GM21723 (cell line): ENCODE results near the gene CRYGD.
A peak's percentile ranks its signal among the peaks of the same experiment; 100 is the strongest.

Experiments
- ATAC-seq: cut with Tn5 transposase; IDR thresholded peaks from one replicate; pipeline ENCODE4 v1.9.1; 2021; ENCODE audit warnings: mild to moderate bottlenecking, moderate library complexity; ENCODE audit not compliant: unreplicated experiment

CRYGD gene

DNA sequence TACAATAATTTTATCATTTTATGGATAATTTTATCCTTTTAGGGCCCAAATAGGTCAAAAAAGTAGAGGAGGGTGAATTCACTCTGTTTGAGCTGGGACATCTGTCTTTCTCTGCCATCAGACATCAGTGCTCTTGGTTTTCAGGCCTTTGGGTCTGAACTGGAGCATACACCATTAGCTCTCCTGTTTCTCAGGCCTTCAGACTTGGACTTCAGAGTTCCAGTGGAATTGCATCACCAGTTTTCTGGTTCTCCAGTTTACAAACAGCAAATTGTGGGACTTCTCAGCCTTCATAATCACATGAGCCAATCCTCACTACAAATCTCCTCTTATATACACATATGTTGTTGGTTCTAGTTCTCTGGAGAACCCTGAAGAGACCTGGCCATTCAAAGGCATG is 33.9 kb downstream of the CRYGD start:
- ATAC-seq = no peak

DNA sequence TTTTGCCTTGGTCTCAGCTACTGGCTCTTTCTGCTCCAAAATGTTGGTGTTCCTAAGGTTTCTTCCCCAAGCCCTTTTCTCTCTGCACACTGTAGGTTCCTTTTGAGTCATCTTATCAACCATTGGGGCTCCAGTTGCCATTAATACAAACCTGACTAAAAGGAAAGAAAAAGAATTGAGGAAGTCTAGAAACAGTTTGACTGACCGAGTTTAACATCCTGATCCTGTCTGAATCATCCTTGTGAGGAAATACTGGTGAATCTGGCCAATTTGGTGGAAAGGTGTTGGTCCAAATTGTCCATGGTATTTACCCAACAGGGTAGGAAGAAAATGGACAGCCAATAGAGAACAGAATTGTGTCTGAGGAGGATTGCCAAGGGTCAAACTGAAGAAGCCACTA is 38.3 kb downstream of the CRYGD start:
- no peak for ATAC-seq

DNA sequence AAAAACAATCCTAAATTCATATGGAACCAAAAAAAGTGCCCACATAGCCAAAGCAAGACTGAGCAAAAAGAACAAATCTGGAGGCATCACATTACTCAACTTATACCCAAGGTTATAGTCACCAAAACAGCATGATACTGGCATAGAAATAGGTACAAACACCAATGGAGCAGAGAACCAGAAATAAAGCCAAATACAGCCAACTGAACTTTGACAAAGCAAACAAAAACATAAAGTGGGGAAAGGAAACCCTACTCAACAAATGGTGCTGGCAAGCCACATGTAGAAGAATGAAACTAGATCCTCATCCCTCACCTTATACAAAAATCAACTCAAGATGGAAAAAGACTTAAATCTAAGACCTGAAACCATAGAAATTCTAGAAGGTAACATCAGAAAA is 40.5 kb downstream of the CRYGD start:
- ATAC-seq = no peak

DNA sequence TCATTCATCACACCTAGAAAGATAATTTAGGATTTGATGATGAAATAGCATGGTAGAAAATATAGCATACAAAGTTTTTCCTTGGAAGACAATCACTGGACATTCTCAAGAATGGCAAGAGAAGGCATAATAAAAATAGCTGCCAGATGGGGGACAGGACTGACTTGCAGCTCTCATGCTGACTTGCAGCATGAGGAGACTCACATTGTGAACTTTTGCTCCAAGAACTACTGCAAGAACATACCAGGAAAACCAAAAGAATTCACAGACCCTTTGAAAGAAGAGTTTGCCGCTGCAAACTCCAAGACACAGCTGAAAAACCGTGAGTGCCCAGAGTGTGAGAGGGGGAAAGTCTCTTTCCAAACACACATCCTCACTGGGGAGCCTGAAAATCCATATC is 47.0 kb downstream of the CRYGD start:
- ATAC-seq = no peak

DNA sequence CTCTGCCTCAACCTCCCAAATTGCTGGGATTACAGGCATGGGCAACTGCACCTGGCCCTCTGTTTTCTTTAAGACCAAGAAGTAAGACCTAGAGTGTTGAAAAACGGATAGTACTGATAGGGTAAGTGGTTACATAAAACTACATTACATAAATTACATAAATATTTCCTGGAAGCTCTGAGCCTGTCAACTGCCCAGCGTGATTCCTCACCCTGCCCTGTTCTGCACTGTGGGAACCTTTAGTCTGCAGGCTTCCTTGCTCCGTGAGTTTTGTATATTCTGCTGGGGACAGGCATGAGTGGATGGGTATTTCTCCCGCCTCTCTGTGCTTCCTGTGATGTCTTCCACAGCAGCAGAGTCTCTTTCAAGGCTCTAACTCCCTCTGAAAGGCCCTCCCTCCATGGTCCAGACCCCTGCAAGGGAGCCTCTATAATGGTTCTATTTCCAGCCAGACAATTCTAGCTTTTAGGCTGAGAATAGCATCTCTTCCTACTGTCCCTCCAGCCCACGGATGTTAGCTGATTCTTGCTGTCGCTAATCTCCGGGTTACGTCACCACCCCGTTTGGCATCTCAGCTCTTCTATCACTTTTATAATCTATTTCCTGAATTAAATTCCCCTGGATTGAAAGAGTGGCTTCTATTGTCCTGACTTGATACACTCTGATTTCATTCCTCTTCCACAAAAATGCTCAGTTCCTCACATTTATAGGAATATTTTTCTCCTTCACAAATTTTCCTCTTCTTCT is 49.5 kb downstream of the CRYGD start:
- no peak for ATAC-seq

DNA sequence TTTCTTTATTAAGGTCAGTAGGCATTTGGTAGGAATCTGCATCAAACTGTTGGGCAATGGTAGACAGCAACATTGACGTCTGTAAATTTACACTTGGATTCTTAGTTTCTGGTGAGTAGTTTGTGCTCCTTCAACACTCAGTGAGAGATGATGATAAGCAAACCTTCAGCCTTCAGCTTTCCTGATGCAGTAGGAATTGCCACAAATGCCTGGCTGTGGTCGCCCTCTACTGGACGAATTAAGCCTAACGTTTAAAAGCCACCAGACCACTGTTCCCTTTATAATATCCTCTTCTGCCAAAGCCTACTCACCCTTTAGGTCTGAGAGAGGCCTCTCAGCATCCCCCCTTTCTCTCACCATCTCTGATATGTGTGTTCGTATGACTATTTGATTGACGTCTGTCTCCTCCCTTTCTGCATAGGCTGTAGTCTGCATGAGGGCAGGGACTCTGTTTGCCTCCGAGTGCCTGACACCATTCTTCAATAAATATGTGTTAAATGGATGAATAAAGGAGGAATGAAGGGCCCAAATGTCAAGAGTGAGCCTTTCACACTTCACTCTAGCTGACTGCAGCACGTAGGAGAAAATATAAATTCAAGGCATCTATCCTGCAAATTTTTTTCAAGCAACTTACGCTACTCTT is 52.0 kb downstream of the CRYGD start:
- ATAC-seq = peak; percentile 87
